GM19239 (cell line): ENCODE data around the gene FGF6.

Experiments used
- DNase-seq: peaks from one replicate; pipeline ENCODE4 v3.0.0; 2011; ENCODE audit warnings: low spot score; ENCODE audit not compliant: insufficient read length
- FAIRE-seq: peaks from 2 replicates; lab custom pipeline; 2011; peaks lifted over from hg19 to GRCh38; lab: Jason Lieb, UNC

Gene FGF6

DNA sequence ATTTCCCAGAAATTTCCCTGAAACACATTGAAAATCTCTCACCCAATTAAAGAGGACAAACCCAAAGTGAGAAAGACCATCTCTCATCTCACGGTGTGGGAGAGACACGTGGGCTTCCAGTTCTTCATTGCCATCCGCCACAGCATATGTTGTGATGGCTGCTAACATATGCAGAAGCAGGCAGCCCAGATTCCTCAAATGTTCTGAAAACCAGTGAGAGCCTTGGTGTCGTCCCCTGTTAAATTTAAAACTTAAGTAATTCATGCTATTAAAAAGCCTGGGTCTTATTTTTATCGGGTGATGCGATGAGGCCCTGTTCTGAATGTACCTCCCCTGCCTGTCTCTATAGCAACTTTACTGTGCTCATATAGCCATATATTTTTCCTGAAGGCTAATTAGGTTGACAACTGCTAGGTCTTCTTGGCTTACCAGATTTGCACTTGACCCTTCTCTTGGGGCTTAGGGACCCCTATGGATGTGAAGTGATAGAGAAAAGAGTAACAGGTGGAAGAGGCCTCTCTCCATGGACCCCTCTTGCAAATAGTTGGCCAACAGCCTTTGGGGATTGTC lies 2.8 kb upstream of the FGF6 start:
- no peak for FAIRE-seq
- no peak for DNase-seq

- no peak for FAIRE-seq
- DNase-seq: no peak
Measured at GRCh38 chr12:4447151-4447550, 1.5 kb upstream of the FGF6 start.

DNA sequence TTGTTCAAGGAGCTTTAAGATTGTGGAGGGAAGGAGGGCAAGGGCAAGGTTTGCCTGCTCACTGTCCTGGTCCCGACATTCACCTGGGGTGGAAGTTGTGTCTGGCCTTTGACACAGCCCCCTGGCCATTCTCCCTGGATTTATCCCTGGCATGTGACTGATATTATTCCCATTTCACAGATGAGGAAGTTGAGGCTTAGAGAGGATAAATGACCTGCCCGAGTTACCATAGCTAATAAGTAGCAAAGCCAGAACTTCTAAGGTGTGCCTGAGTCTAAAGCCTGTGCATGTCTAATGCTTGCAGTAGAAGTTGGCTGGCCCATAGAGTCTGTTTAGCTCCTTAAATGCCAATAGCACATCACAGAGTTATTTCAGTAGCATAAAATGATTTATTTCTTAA lies 720 bp upstream of the FGF6 start:
- DNase-seq (no peak), FAIRE-seq (no peak)

DNA sequence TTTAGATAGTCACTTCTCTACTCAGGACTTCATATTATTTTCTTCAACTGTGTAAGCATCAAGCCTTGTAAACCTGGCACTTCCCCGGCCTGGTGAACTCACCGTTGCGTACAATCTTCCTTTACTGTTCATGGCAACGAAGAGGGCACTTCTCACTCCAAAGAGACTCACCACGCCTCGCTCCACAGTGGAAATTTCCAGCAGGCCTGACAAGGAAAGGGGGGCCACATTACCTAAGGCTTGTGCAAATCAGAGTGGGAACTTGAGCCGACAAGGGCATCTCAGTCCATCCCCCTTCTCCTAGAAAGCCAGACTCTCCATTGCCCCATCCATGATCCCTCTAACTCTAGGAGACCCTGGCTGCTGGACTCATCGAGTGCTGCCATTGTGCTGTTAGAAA lies 1.6 kb downstream of the FGF6 start:
- no peak for DNase-seq
- FAIRE-seq: no peak

DNA sequence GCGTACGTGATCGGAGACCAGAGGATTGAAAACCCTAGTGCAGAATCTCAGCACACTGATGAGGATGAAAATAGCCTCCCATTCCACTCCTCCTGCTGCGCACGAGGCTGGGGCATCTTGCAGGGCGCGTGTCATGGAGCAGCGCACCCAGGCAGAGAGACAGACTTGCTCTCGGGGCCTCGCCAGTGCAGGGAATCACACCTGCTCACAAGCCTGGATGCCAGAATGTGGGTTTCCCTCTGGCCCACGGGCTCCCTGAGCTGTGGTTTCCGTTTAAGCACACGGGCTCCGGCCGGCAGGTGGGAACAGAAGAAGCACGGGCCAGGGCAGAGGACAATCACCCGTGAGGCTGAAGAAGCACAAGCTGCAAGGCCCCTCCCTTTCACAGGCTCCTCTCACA lies 2.0 kb downstream of the FGF6 start:
- FAIRE-seq: no peak
- DNase-seq: no peak

GRCh38 chr12:4441355-4442335 lies 4.0 kb downstream of the FGF6 start:
- DNase-seq (no peak), FAIRE-seq (no peak)

- no peak for FAIRE-seq
- no peak for DNase-seq
Measured at GRCh38 chr12:4440187-4440941, 5.3 kb downstream of the FGF6 start.

GRCh38 chr12:4439736-4440135 lies 5.9 kb downstream of the FGF6 start:
- no peak for FAIRE-seq
- DNase-seq: no peak

- peak; percentile 16 for DNase-seq
- peak; percentile 11 for FAIRE-seq
Measured at GRCh38 chr12:4438834-4439596, 6.6 kb downstream of the FGF6 start.

- no peak for FAIRE-seq
Measured at GRCh38 chr12:4435537-4435936, 10.1 kb downstream of the FGF6 start.

GRCh38 chr12:4434706-4435425 lies 10.7 kb downstream of the FGF6 start:
- DNase-seq (no peak), FAIRE-seq (no peak)

More at GRCh38 chr12:4435537-4435936, 10.1 kb downstream of the FGF6 start:
- no peak for DNase-seq

GRCh38 chr12:4434301-4434700 lies 11.3 kb downstream of the FGF6 start:
- no peak for FAIRE-seq

GRCh38 chr12:4433745-4434058 lies 11.9 kb downstream of the FGF6 start:
- FAIRE-seq (no peak), DNase-seq (no peak)

More at GRCh38 chr12:4434301-4434700, 11.3 kb downstream of the FGF6 start:
- DNase-seq: no peak

DNA sequence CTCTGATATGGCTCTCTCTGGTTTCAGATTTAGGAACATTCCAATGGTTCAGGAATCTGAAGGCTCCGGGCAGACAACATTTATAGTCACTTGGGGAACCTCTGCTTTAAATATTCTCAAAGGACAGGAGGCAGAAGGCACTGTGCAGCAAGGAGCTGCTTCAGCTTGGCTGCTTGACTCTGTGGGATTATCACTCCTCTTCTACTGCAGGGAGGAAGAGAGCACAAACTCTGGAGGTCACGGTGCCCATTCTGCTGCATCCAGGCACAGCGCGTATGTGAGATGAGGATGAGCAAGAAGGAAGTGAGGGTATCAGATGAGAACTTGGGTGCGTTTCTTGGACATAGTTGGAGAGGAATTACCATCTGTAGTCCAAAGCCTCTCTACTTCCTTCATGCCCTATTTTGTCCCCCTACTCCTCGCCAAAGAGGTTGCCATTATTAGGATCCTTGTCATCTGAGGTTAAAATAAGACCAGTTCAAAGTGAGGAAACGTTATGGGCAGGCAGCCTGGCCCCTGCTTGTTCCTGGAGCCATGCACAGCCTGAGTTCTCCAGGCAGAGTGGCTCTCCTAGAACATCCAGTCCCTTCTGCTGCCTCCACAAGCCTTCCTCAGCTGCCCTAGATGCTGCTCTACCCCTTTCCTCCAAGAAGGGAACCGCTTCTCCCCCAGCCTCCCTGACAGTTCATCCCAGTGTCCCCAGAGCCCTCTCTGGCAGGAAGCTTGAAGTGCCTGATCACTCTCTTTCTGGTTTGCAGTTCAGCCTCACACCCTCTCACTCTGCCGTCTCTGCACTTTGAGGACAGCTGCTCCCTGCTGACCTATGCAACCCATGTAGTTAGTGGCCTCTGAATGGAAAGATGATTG lies 12.5 kb downstream of the FGF6 start:
- FAIRE-seq: no peak
- DNase-seq: no peak

DNA sequence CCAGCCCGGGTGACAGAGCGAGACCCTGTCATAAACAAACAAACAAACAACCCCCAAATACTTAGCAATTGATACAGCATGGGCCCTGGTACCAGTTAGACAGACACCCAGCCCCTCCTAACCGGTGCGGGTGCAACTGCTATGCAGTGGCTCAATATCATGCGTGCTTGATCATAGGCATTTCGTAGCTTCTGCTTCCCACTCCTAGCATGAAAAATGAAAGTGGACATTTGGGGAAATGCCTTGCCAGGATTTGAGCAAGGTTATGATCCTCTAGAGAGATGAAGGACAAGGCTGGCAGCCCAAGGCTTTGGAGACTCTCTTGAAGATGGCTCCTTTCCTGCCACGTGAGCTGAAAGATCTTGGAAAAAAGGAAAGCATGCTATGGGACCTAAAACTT lies 13.7 kb downstream of the FGF6 start:
- DNase-seq (no peak), FAIRE-seq (no peak)

GRCh38 chr12:4431436-4431835 lies 14.2 kb downstream of the FGF6 start:
- no peak for DNase-seq
- no peak for FAIRE-seq

DNA sequence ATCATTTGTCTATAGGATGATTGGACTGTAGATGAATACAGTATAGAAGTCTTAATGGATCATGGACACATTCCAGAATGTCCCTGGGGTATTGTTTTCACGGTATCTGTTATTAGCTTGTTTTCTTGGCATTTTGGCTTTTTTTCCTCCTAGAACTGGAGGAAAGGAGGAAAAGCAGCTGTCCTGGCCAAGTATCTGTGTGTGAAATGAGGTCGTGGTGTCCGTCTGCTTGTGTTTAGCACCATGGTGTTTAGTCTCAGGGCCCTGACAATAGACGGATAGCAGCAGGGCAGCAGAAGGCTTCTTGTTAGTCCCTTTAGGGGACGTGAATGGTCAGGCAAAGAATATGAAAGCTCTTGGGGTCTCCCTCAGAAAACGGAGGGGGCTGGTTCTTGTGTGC lies 21.2 kb downstream of the FGF6 start:
- no peak for FAIRE-seq
- DNase-seq: no peak

- DNase-seq (no peak), FAIRE-seq (no peak)
Measured at GRCh38 chr12:4423528-4424195, 22.0 kb downstream of the FGF6 start.
